Measurements from ENCODE around the gene AGBL1.

- TF ChIP-seq CTCF (IDR thresholded peaks at IDR 0.05) (no peak), EZH2 (IDR thresholded peaks at IDR 0.05; ENCODE audit: borderline replicate concordance, insufficient read depth, low read depth, low read length, poor library complexity, severe bottlenecking) (no peak)
Observed at GRCh38 chr15:86167841-86168240, 88.2 kb downstream of the AGBL1 start.

All from B cell (primary cell).